HFFc6 (cell line): ENCODE data around the gene PLXND1. TPM values are rescaled to one million over a fixed set of nuclear protein-coding genes. Genes with fewer than 3 reads are reported as not detected.

Source experiments
- DNase-seq: peaks from one replicate; pipeline ENCODE4 v3.0.0-alpha.2; 2018
- H3K27ac Mint-ChIP-seq: 2 replicates; pipeline ENCODE4 v1.8.0; 2020; ENCODE audit warnings: mild to moderate bottlenecking, mixed read lengths
- H3K27me3 Mint-ChIP-seq: 2 replicates; pipeline ENCODE4 v1.8.0; 2021; ENCODE audit warnings: mild to moderate bottlenecking, moderate library complexity, mixed read lengths; ENCODE audit not compliant: insufficient read depth
- H3K36me3 Mint-ChIP-seq: 2 replicates; pipeline ENCODE4 v1.8.0; 2021; ENCODE audit warnings: low read depth, mixed read lengths
- H3K4me1 Mint-ChIP-seq: 2 replicates; pipeline ENCODE4 v1.8.0; 2020; ENCODE audit warnings: low read depth, mixed read lengths
- H3K4me3 Mint-ChIP-seq: 2 replicates; pipeline ENCODE4 v1.8.0; 2020; ENCODE audit warnings: mild to moderate bottlenecking, moderate library complexity, mixed read lengths
- H3K9me3 Mint-ChIP-seq: 2 replicates; pipeline ENCODE4 v1.8.0; 2020; ENCODE audit warnings: mild to moderate bottlenecking, mixed read lengths
- total RNA-seq, 6 experiments: library from RNA; stranded (reverse); fragmentation: NEBNext Ultra II Directional; extraction: Animal tissue kit (Norgen Biotek cat#: 25700); gene quantifications; 2 replicates in 1 of 6; 3 replicates in 5 of 6; pipeline ENCODE4 v1.2.3, GENCODE V29; 2021
- TF ChIP-seq, protein P1 (sequence below): fragments of 200-600 bp; sonication (generic); IDR thresholded peaks from 2 replicates; pipeline ENCODE4 v1.5.0; 2021; ENCODE audit warnings: antibody characterized with exemption, mild to moderate bottlenecking

Gene PLXND1
- total RNA-seq, 6 experiments from 2014 or later = 86.7 to 118 (median 108) TPM

DNA sequence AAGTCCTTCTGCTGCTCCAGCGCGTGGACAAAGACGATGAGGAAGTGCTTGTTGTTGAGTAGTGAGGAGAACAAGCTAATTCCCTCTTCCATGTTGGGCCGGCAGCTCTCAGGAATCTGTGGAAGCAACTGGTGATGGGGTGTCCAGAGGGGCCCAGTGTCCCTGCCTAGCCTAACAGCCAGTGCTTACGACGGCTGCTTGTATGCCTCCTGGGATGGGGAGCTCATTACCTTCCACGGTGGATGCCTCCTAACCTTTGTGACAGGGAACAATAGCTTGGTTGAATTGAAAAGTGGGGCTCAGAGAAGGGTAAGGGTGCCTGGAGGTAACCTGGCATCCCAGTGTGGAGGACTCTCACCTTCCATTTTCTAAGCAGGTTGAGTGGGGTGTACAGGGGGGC is 40.6 kb downstream of the PLXND1 start:
- TF ChIP-seq, protein P1, sequence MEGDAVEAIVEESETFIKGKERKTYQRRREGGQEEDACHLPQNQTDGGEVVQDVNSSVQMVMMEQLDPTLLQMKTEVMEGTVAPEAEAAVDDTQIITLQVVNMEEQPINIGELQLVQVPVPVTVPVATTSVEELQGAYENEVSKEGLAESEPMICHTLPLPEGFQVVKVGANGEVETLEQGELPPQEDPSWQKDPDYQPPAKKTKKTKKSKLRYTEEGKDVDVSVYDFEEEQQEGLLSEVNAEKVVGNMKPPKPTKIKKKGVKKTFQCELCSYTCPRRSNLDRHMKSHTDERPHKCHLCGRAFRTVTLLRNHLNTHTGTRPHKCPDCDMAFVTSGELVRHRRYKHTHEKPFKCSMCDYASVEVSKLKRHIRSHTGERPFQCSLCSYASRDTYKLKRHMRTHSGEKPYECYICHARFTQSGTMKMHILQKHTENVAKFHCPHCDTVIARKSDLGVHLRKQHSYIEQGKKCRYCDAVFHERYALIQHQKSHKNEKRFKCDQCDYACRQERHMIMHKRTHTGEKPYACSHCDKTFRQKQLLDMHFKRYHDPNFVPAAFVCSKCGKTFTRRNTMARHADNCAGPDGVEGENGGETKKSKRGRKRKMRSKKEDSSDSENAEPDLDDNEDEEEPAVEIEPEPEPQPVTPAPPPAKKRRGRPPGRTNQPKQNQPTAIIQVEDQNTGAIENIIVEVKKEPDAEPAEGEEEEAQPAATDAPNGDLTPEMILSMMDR = no peak
- Mint-ChIP-seq H3K27ac (no peak overlapping the region), H3K4me1 (peaks cover 7% of the 10 kb centered on the region), H3K36me3 (peaks cover 12% of the 10 kb centered on the region; the same call in 1 of the 2 replicates), H3K9me3 (no peaks in the 10 kb centered on the region), H3K27me3 (peaks cover 2% of the 10 kb centered on the region; the same call in 1 of the 2 replicates), H3K4me3 (no peak overlapping the region)
- no peak for DNase-seq

DNA sequence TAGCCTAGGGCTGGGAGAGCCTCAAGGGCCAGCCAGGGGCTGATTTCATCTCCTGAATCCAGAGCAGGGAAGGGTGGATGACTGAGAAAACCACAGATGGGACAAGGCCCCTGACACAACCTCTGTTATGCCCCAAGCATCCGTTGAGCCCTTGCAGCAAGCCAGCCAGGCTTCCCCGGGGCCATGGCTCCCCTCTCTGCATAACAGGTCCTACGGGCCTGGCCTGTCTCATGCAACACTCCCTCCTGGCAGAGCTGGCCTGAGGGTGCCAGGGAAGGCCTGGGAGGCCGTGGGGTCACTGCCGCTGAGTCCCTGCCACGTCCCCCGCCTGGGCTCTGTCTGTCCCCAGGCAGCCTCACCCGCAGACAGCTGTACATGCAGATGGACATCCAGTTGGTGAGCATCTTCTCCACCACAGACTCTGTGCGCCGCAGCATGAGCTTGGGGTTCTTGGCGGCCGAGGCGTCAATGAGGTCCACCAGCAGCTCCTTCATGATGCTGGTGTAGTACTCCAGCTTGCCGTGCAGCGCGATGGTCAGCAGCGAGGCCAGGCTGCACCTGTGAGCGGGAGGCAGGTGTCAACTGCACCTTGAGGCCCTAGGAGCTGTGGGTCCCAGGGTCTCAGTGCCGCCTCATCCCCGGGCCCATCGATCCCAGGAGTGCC is 41.4 kb downstream of the PLXND1 start:
- Mint-ChIP-seq H3K4me3 (no peak overlapping the region), H3K36me3 (peaks cover 12% of the 10 kb centered on the region; the same call in 1 of the 2 replicates), H3K27ac (peak overlapping the region; percentile 13; the same call in 1 of the 2 replicates), H3K27me3 (peaks cover 2% of the 10 kb centered on the region; the same call in 1 of the 2 replicates), H3K4me1 (peaks cover 15% of the 10 kb centered on the region), H3K9me3 (no peaks in the 10 kb centered on the region)
- no peak for DNase-seq
- TF ChIP-seq, protein P1 = no peak

DNA sequence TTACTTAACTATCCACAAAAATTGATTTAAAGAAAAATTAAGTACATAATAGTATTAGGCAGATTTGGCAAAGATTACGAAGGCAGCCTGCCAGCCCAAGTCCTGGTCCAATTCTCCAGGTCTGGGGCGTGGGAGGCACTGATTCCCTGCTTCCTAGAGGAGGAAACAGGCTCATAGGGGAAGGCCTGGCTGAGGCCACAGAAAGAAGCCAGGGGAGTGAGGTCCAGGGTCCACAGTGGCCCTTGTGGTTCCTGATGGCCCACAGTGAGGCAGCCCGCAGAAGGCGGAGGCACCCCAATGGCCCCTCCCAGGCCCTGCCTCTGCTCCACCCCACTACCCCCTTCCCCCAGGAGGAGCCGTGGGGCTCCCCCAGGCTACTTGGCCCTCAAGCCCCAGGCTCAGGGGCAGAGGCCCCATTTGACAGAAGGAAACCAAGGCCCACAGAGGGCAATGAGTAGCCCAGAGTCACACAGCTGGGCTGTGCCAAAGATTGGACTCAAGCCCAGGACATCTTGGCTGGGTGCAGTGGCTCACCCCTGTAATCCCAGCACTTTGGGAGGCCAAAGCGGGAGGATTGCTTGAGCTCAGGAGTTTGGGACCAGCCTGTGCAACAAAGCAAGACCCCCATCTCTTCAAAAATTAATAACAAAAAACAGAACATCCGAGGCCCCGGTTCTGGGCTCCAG is 42.5 kb downstream of the PLXND1 start:
- no peak overlapping the region for H3K27ac Mint-ChIP-seq
- peaks cover 27% of the 10 kb centered on the region for H3K4me1 Mint-ChIP-seq
- H3K36me3 Mint-ChIP-seq = peaks cover 15% of the 10 kb centered on the region; the same call in 1 of the 2 replicates

DNA sequence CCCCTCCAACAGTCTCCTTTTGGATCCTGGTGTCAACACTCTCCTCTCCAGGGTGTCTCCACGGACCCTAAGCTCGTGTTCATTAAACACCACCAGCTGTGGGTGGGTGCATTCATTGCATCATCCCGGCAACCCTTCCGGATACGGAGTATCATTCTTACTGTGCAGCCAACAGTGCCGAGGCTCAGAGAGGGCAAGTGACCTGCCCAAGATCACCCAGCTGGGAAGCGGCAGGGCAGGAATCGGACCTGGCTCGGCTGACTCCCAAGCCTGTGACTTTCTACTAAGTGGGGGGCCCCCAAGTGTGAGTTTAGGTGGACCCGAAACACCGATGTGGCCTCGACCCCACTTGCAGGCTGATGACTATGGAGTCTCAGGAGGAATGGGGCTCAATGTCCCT is 43.1 kb downstream of the PLXND1 start:
- no peaks in the 10 kb centered on the region for H3K9me3 Mint-ChIP-seq

More for the DNA sequence above, 42.5 kb downstream of the PLXND1 start:
- TF ChIP-seq, protein P1 = no peak
- Mint-ChIP-seq H3K9me3 (no peaks in the 10 kb centered on the region), H3K4me3 (no peak overlapping the region), H3K27me3 (peaks cover 2% of the 10 kb centered on the region; the same call in 1 of the 2 replicates)
- no peak for DNase-seq

DNA sequence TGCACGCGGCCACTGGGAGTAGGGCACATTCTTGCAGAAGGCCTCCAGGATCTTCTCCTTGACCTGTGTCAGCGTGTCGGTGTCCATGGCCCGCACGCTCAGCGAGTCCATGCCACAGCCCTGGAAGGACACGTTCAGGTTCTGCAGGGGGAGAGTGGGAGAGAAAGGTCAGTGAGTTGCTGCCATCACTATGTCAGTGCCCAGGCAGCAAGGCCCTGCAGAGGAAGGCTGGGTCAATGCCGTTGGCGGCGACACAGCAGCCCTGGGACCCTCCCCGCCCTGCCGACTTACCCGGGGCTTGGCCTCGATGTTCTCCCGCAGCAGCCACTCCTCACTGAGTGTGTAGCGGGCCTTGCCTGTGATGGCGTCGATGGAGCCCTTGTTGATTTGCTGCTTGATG is 43.7 kb downstream of the PLXND1 start:
- peaks cover 38% of the 10 kb centered on the region for H3K4me1 Mint-ChIP-seq
- no peaks in the 10 kb centered on the region for H3K9me3 Mint-ChIP-seq
- TF ChIP-seq, protein P1 = no peak
- no peak overlapping the region for H3K4me3 Mint-ChIP-seq
- H3K27ac Mint-ChIP-seq = no peak overlapping the region; the same call in 1 of the 2 replicates
- peaks cover 4% of the 10 kb centered on the region; the same call in 1 of the 2 replicates for H3K27me3 Mint-ChIP-seq
- peaks cover 22% of the 10 kb centered on the region for H3K36me3 Mint-ChIP-seq
- no peak for DNase-seq

More for the DNA sequence above, 43.1 kb downstream of the PLXND1 start:
- Mint-ChIP-seq H3K27ac (no peak overlapping the region; the same call in 1 of the 2 replicates), H3K4me3 (no peak overlapping the region), H3K36me3 (peaks cover 17% of the 10 kb centered on the region), H3K27me3 (peaks cover 2% of the 10 kb centered on the region; the same call in 1 of the 2 replicates), H3K4me1 (peaks cover 33% of the 10 kb centered on the region)
- TF ChIP-seq, protein P1 = no peak
- DNase-seq = no peak
